Activated naive CD8-positive, alpha-beta T cell treated with anti-CD3 and anti-CD28 coated beads, Interleukin-2, amount 50 U/mL, for 24 hours (primary cell): ENCODE results near the gene ASB6.
A peak's percentile ranks its signal among the peaks of the same experiment; 100 is the strongest.

Experiments
- ATAC-seq: fragments of 150-1000 bp; cut with Tn5 transposase; one replicate; pipeline ENCODE4 v1.10.0; 2021
- DNase-seq: peaks from one replicate; pipeline ENCODE4 v3.0.0; 2021
- H3K27ac Mint-ChIP-seq: one replicate; pipeline ENCODE4 v1.8.0; 2021; ENCODE audit warnings: mild to moderate bottlenecking, mixed read lengths
- H3K27me3 Mint-ChIP-seq: one replicate; pipeline ENCODE4 v1.8.0; 2021; ENCODE audit warnings: mixed read lengths
- H3K36me3 Mint-ChIP-seq: one replicate; pipeline ENCODE4 v1.8.0; 2021; ENCODE audit warnings: low read depth, mixed read lengths
- H3K4me1 Mint-ChIP-seq: one replicate; pipeline ENCODE4 v1.8.0; 2021; ENCODE audit warnings: mixed read lengths
- H3K4me3 Mint-ChIP-seq: one replicate; pipeline ENCODE4 v1.8.0; 2021; ENCODE audit warnings: mild to moderate bottlenecking, moderate library complexity, mixed read lengths
- H3K9me3 Mint-ChIP-seq: one replicate; pipeline ENCODE4 v1.8.0; 2021; ENCODE audit warnings: mixed read lengths

Gene ASB6

DNA sequence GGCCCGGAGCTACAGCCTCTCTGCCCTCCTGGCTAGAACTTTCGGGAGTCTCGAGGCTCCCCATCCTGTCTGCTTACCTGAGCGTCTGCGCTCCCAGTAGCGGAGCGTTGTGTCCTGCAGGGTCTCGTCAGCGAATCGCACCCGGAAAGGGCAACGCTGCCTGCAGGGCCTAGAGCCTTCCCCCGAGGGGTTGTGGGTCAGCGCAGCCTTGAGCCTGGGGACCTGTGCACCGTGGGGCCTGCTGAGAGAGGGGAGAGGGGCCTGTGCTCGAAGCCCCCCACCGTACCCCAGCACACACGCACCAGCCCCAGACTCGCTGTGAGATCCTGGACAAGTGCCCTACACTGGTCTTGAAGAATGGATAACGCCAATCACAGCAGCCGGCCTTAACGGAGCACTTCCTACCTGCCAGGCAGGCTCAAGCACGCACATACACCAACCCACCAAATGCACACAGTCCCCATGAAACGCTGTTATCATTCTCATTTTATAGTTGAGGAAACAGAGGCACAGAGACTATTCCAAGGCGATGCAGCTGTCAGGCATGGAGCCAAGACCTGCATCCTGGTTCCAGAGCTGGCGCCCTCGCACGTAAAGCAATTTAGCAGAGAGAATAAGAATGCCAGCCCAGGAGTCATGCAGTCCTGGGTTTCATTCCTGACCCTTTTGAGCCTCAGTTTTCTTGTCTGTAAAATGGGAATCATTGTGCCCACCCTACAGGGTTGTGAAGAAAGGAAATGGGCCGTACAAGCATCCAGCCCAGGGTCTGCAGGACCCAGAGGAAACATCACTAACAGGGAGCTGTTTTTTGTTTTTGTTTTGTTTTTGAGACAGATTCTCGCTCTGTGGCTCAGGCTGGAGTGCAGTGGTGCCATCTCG, 26.3 kb downstream of the ASB6 start:
- H3K36me3 Mint-ChIP-seq, result peaks cover 2% of the 10 kb centered on the region
- DNase-seq, result no peak

DNA sequence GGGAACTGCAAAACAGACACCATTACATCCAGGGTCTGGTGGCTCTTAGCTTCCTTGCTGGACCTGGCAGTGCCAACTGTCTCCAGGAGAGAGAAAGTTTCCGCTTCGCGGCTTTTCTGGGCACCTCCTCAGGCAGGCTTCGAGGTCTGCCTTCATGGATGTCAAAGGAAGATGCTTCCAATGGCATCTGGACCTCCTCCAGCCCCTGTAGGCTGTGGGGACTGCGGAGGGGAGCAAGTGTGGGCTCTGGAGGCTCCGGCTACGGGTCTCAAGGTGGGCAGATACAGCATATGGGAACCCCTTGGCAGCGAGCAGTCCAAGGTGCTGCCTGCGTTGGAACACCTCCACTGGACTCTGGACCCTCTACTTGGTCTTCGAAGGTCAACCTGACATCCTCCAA, 27.0 kb downstream of the ASB6 start:
- Mint-ChIP-seq H3K27me3 (peaks cover 19% of the 10 kb centered on the region), H3K4me1 (peaks cover 14% of the 10 kb centered on the region), H3K4me3 (no peak overlapping the region), H3K9me3 (peaks cover 3% of the 10 kb centered on the region), H3K27ac (no peak overlapping the region), H3K36me3 (peaks cover 2% of the 10 kb centered on the region)
- ATAC-seq, result no peak
- no peak for DNase-seq

More for the DNA sequence above, 26.3 kb downstream of the ASB6 start:
- Mint-ChIP-seq H3K4me3 (no peak overlapping the region), H3K27me3 (peaks cover 19% of the 10 kb centered on the region), H3K27ac (no peak overlapping the region), H3K9me3 (peaks cover 3% of the 10 kb centered on the region), H3K4me1 (peaks cover 13% of the 10 kb centered on the region)
- ATAC-seq, result no peak

GRCh38 chr9:129613520-129614175, 28.3 kb downstream of the ASB6 start:
- Mint-ChIP-seq H3K9me3 (peaks cover 3% of the 10 kb centered on the region), H3K36me3 (peaks cover 2% of the 10 kb centered on the region), H3K4me3 (no peak overlapping the region), H3K4me1 (peaks cover 21% of the 10 kb centered on the region), H3K27me3 (peaks cover 10% of the 10 kb centered on the region), H3K27ac (peak overlapping the region; percentile 42)
- no peak for ATAC-seq
- no peak for DNase-seq

GRCh38 chr9:129612815-129613519, 29.0 kb downstream of the ASB6 start:
- Mint-ChIP-seq H3K36me3 (no peaks in the 10 kb centered on the region), H3K4me1 (peaks cover 20% of the 10 kb centered on the region), H3K27me3 (peaks cover 7% of the 10 kb centered on the region), H3K27ac (no peak overlapping the region), H3K4me3 (no peak overlapping the region), H3K9me3 (no peaks in the 10 kb centered on the region)
- no peak for DNase-seq
- no peak for ATAC-seq

DNA sequence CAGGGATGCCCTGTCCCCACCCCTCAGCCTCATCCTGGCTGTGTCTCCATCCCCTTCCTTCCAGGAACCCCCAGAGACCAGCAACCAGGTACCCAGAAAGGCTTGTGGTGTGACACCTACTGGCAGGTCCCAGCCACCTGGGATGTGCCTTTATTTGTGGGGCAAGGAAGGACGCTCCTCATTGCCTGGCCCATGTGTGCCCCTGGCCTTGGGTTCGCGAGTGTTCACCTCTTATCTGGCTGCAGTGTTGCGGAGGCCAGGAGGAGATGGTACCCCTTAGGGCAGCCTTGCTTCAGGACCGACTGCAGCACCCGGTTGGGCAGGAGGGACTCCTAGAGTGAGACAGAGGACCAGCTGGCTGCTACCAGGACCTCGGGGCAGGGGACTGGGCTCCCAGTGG, 29.8 kb downstream of the ASB6 start:
- H3K4me1 Mint-ChIP-seq, result peaks cover 26% of the 10 kb centered on the region
- no peaks in the 10 kb centered on the region for H3K9me3 Mint-ChIP-seq
- no peak for ATAC-seq
- DNase-seq, result no peak
- H3K36me3 Mint-ChIP-seq, result no peaks in the 10 kb centered on the region
- no peak overlapping the region for H3K27ac Mint-ChIP-seq
- no peak overlapping the region for H3K4me3 Mint-ChIP-seq
- peaks cover 3% of the 10 kb centered on the region for H3K27me3 Mint-ChIP-seq

- no peaks in the 10 kb centered on the region for H3K9me3 Mint-ChIP-seq
- no peaks in the 10 kb centered on the region for H3K36me3 Mint-ChIP-seq
- H3K4me3 Mint-ChIP-seq, result peak overlapping the region; percentile 64
- H3K27me3 Mint-ChIP-seq, result peaks cover 3% of the 10 kb centered on the region
- no peak for DNase-seq
- ATAC-seq, result no peak
- no peak overlapping the region for H3K27ac Mint-ChIP-seq
- H3K4me1 Mint-ChIP-seq, result peaks cover 28% of the 10 kb centered on the region
Observed at GRCh38 chr9:129611307-129611800, 30.6 kb downstream of the ASB6 start.

DNA sequence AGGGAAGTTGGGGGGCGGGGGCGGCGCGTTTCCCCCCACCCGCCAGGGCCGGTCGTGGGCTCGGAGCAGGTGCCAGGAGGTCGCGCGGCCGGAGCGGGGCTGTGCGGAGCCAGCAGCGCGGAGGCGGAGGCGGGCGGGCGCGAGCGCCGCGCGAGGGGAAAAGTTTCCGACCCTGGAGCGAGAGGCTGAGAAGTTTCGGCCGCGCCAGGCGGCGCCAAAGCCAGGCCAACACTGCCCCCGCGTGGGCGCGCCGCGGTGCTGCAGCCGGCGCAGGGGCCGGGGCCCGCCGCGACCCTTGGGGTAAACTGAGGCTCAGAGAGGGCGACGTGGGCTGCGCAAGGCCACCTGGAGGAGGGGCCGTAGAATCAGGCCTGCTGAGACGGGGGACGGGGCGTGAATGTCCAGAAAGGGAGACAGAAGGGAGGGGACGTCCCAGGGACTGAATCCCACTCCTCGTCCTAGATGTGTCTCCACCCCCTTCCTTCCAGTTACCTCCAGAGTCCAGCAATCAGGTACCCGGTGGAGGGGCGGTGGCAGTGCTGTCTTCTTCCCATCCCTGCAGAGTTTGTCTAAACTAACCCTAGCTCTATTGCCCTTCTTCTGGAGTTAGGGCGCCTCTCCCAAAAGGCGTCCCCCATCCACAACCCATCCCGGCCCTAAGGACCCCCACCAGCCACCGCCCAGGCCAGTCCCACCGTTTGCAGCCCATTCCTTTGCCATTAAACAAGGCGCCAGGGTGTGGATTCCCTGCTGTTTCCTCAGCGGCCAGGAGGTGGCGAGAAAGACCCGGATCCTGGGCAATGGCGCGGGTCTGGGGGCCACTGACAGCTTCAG, 31.3 kb downstream of the ASB6 start:
- Mint-ChIP-seq H3K9me3 (no peaks in the 10 kb centered on the region), H3K27me3 (peaks cover 3% of the 10 kb centered on the region), H3K4me1 (peaks cover 28% of the 10 kb centered on the region), H3K27ac (no peak overlapping the region), H3K36me3 (no peaks in the 10 kb centered on the region), H3K4me3 (peak overlapping the region; percentile 64)
- DNase-seq (peak; percentile 82), ATAC-seq (peak; percentile 58)

GRCh38 chr9:129610213-129610472, 31.8 kb downstream of the ASB6 start:
- Mint-ChIP-seq H3K27me3 (peaks cover 3% of the 10 kb centered on the region), H3K4me3 (no peak overlapping the region), H3K27ac (no peak overlapping the region), H3K9me3 (no peaks in the 10 kb centered on the region), H3K36me3 (no peaks in the 10 kb centered on the region), H3K4me1 (peaks cover 28% of the 10 kb centered on the region)
- DNase-seq (no peak), ATAC-seq (peak; percentile 4)

DNA sequence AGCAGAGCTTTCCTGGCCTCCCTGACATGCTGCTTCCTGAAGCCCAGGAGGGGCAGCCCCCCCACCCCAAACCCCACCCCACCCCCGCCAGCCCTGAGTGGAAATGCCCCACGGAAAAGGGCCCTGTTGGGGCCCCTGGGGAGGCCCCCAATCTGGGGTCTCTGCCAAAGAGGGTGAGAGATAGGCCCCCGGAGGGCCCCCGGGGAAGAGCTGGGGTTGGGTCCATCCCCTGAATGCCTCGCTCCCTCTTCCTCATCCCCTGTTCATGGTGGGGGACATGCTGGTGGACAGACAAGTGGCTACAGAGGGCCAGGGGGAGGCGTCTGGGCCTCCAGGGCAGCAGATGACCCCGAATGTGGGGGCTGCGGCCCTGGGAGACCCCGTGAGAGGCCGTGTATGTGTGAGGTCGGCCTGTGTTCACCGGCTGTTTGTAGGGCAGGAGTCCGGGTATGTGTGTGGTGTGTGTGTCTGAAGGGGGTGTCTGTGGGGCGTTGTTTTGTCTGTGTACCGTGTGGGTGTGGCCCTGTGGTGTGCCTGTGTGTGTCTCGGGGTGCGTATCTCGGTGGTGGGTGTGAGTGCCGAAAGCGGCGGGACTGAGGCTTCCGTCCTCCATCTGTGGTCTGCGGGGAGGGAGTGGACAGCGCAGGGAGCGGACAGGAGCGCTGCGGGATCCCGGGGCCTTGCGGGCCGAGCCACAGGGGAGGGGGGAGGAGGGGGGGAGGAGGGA, 32.3 kb downstream of the ASB6 start:
- Mint-ChIP-seq H3K4me3 (peak overlapping the region; percentile 79), H3K27me3 (peaks cover 3% of the 10 kb centered on the region), H3K36me3 (no peaks in the 10 kb centered on the region), H3K9me3 (no peaks in the 10 kb centered on the region), H3K4me1 (peaks cover 32% of the 10 kb centered on the region), H3K27ac (peak overlapping the region; percentile 78)
- DNase-seq, result peak; percentile 50
- ATAC-seq, result no peak

GRCh38 chr9:129608561-129609481, 33.1 kb downstream of the ASB6 start:
- no peak for ATAC-seq
- no peak overlapping the region for H3K27ac Mint-ChIP-seq
- peaks cover 33% of the 10 kb centered on the region for H3K4me1 Mint-ChIP-seq
- peaks cover 3% of the 10 kb centered on the region for H3K27me3 Mint-ChIP-seq
- H3K36me3 Mint-ChIP-seq, result no peaks in the 10 kb centered on the region
- H3K9me3 Mint-ChIP-seq, result no peaks in the 10 kb centered on the region
- no peak overlapping the region for H3K4me3 Mint-ChIP-seq
- DNase-seq, result no peak

GRCh38 chr9:129607027-129607387, 34.9 kb downstream of the ASB6 start:
- Mint-ChIP-seq H3K9me3 (no peaks in the 10 kb centered on the region), H3K27ac (no peak overlapping the region), H3K4me1 (peaks cover 40% of the 10 kb centered on the region), H3K4me3 (no peak overlapping the region), H3K27me3 (no peaks in the 10 kb centered on the region), H3K36me3 (no peaks in the 10 kb centered on the region)
- no peak for ATAC-seq
- DNase-seq, result no peak

DNA sequence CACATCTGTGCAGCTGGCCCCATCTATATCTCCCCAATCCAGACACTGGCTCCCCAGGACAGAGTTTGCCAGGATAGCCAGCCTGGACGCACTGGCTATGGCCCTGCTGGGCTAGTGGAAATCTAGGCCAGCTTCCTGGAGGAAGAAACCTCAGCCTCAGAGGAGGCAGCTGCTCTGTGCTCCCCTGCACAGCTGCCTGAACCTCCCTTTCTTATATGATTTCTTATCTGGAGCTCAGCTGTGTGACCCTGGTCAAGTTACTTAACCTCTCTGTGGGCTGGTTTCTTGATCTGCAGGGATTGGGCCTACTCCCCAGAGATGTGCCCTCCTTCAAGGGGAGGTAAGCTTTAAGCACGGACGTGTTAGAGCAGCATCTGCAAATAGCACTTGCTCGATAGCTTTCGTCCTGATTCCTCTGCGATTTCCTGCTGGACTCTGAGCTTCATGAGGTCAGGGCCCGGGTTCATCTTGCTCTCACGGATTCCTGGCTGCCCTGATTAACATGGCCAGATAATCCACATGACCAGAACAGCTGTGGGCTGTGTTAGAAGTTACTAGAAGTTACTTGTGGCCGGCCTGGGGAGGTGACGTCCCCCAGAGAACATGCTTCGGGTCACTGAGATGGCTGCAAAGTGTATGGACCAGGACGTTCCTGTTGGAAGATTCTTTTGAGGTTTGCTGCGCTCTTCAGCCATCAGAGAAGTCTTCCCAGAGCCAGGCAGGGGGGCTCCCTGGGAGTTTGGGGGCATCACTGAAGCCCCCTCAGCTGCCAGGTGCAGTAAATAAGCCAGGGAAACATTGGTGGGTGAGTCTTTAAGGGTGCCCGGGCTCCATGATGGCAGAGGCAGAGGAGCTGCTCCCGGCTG, 35.6 kb downstream of the ASB6 start:
- peaks cover 38% of the 10 kb centered on the region for H3K4me1 Mint-ChIP-seq
- no peak overlapping the region for H3K4me3 Mint-ChIP-seq

More for the DNA sequence above, 35.6 kb downstream of the ASB6 start:
- DNase-seq (no peak), ATAC-seq (no peak)
- no peaks in the 10 kb centered on the region for H3K36me3 Mint-ChIP-seq
- no peaks in the 10 kb centered on the region for H3K9me3 Mint-ChIP-seq
- H3K27me3 Mint-ChIP-seq, result no peaks in the 10 kb centered on the region
- no peak overlapping the region for H3K27ac Mint-ChIP-seq
